BJ (cell line): ENCODE data around the gene TMED5. TPM values are rescaled to one million over a fixed set of nuclear protein-coding genes. Genes with fewer than 3 reads are reported as not detected.
"Not testable (repeated sequence)": the region's sequence is repeated elsewhere in the genome, so short reads cannot be mapped to it uniquely, and the experiment has no call there.

Experiments used
- CTCF ChIA-PET: fragments of 350-600 bp; formaldehyde crosslinking; extraction: SDS; loops from one replicate; lab custom pipeline; 2021; ENCODE audit warnings: antibody characterized with exemption, inconsistent platforms; lab: Yijun Ruan, JAX
- POLR2A ChIA-PET: fragments of 300-600 bp; sonication (Branson Sonifier 250); formaldehyde crosslinking; extraction: SDS; loops from one replicate; lab custom pipeline; 2021; ENCODE audit warnings: antibody characterized with exemption; lab: Charles Lee
- DNase-seq: peaks from one replicate; pipeline ENCODE4 v3.0.0-alpha.2; 2011; ENCODE audit warnings: low read depth
- H3K27me3 ChIP-seq: 2 replicates; pipeline ENCODE4 v1.6.0; 2011; ENCODE audit warnings: low read length; ENCODE audit not compliant: control insufficient read depth, insufficient read depth
- H3K36me3 ChIP-seq: 2 replicates; pipeline ENCODE4 v1.5.1; 2011; ENCODE audit warnings: low read length; ENCODE audit not compliant: control insufficient read depth, insufficient read depth
- H3K4me3 ChIP-seq: 2 replicates; pipeline ENCODE4 v1.5.1; 2011; ENCODE audit warnings: low read depth, mild to moderate bottlenecking, control low read depth, low read length
- polyA plus RNA-seq: library from polyadenylated mRNA; depleted of rRNA; stranded (reverse); fragments of >200 nt; gene quantifications from 2 replicates; pipeline ENCODE4 v1.2.3, GENCODE V29; 2011
- TF ChIP-seq, protein P1 (sequence below): IDR thresholded peaks from 2 replicates; pipeline ENCODE4 v1.5.1; 2011; ENCODE audit warnings: low read depth, mild to moderate bottlenecking, control low read depth, inconsistent platforms, low read length, moderate library complexity; ENCODE audit not compliant: insufficient read depth

Gene TMED5
- polyA plus RNA-seq, 1 experiment, result 25.0 TPM

DNA sequence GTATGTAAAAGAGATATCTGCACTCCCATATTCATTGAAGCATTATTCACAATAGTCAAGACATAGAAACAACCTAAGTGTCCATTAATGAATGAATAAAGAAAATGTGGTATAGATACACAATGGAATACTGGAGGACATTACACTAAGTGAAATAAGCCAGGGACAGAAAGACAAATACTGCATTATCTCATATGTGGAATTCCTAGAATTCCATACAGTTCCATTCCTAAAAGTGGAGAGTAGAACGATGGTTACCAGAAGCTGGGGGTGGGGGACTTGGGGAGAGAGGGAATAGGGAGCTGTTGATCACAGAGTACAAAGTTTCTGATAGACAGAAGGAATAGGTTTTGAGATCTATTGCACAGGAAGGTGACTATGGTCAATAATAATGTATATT is 7.4 kb downstream of the TMED5 start:
- CTCF ChIA-PET, result interaction anchor here (0.8 kb wide), 1 partner anchor 92 kb away, joined by 3 read pairs; no protein-coding TSS in a partner anchor
- Histone ChIP-seq H3K27me3 (no peaks in the 10 kb centered on the region), H3K36me3 (peaks cover 2% of the 10 kb centered on the region; the same call in 1 of the 2 replicates), H3K4me3 (no peak overlapping the region)
- POLR2A ChIA-PET, result interaction anchor here (0.7 kb wide), 1 partner anchor 872 kb away, joined by 4 read pairs; no protein-coding TSS in a partner anchor
- no peak for DNase-seq
- TF ChIP-seq, protein P1, sequence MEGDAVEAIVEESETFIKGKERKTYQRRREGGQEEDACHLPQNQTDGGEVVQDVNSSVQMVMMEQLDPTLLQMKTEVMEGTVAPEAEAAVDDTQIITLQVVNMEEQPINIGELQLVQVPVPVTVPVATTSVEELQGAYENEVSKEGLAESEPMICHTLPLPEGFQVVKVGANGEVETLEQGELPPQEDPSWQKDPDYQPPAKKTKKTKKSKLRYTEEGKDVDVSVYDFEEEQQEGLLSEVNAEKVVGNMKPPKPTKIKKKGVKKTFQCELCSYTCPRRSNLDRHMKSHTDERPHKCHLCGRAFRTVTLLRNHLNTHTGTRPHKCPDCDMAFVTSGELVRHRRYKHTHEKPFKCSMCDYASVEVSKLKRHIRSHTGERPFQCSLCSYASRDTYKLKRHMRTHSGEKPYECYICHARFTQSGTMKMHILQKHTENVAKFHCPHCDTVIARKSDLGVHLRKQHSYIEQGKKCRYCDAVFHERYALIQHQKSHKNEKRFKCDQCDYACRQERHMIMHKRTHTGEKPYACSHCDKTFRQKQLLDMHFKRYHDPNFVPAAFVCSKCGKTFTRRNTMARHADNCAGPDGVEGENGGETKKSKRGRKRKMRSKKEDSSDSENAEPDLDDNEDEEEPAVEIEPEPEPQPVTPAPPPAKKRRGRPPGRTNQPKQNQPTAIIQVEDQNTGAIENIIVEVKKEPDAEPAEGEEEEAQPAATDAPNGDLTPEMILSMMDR, result no peak

DNA sequence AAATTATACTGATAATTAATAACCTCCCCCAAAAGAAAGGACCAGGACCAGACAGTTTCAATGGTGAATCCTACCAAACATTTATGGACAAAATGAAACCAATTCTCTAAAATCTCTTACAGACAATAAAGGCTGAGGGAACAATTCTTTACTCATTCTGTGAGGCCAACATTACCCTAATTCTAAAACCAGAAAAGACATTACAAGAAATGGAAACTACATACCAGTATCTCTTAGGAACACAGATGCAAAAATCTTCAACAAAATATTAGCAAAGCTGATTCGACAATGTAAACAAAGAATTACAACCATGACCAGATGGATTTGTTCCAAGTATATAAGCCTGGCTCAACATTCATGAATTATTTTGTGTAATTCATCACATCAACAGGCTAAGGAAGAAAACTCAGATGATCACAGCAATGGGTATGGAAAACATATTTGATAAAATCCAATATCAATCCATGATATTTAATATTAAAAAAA is 8.6 kb downstream of the TMED5 start:
- peaks cover 2% of the 10 kb centered on the region; the same call in 1 of the 2 replicates for H3K36me3 ChIP-seq
- TF ChIP-seq, protein P1, result no peak
- no peak overlapping the region for H3K4me3 ChIP-seq
- ChIA-PET POLR2A (interaction anchor here (0.6 kb wide), 1 partner anchor 77 kb away, joined by 3 read pairs; no protein-coding TSS in a partner anchor), CTCF (no interaction called here)
- no peaks in the 10 kb centered on the region for H3K27me3 ChIP-seq
- DNase-seq, result no peak

DNA sequence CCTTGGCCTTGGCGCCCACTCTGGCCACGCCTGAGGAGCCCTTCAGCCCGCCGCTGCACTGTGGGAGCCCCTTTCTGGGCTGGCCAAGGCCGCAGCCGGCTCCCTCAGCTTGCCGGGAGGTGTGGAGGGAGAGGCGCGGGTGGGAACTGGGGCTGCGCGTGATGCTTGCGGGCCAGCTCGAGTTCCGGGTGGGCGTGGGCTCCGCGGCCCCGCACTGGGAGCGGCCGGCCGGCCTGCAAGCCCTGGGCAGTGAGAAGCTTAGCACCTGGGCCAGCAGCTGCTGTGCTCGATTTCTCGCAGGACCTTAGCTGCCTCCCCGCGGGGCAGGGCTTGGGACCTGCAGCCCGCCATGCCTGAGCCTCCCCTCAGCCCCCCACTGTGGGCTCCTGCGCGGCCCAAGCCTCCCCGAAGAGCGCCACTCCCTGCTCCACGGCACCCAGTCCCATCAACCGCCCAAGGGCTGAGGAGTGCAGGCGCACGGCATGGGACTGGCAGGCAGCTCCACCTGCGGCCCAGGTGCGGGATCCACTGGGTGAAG is 10.0 kb downstream of the TMED5 start:
- H3K27me3 ChIP-seq, H3K4me3 ChIP-seq, POLR2A ChIA-PET, CTCF ChIA-PET, H3K36me3 ChIP-seq, DNase-seq: not testable (repeated sequence)

DNA sequence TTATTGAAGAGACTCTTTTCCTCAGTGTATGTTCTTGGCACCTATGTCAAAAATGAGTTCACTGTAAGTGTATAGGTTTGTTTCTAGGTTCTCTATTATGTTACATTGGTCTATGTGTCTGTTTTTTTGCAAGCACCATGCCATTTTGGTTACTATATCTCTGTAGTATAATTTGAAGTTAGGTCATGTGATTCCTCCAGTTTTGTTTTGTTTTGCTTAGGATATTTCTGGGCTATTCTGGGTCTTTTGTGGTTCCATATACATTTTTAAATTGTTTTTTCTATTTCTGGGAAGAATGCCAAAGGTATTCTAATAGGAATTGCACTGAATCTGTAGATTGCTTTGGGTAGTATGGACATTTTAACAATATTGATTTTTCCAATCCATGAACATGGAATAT is 13.2 kb downstream of the TMED5 start:
- no peak for DNase-seq
- CTCF ChIA-PET, result no interaction called here
- H3K36me3 ChIP-seq, result no peaks in the 10 kb centered on the region
- no peaks in the 10 kb centered on the region for H3K27me3 ChIP-seq
- TF ChIP-seq, protein P1, result no peak
- POLR2A ChIA-PET, result no interaction called here
- H3K4me3 ChIP-seq, result no peak overlapping the region

DNA sequence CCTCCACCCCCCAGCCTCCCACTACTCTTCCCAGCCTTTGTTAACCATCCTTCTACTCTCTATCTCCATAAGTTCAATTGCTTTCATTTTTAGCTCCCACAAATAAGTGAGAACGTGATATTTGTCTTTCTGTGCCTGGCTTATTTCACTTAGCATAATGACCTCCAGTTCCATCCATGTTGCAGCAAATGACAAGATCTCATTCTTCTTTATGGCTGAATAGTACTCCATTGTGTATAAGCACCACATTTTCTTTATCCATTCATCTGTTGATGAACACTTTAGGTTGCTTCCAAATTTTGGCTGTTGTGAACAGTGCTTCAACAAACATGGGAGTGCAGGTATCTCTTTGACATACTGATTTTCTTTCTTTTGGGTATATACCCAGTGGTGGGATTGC is 14.3 kb downstream of the TMED5 start:
- H3K27me3 ChIP-seq, H3K4me3 ChIP-seq, CTCF ChIA-PET, H3K36me3 ChIP-seq, DNase-seq, POLR2A ChIA-PET: not testable (repeated sequence)

DNA sequence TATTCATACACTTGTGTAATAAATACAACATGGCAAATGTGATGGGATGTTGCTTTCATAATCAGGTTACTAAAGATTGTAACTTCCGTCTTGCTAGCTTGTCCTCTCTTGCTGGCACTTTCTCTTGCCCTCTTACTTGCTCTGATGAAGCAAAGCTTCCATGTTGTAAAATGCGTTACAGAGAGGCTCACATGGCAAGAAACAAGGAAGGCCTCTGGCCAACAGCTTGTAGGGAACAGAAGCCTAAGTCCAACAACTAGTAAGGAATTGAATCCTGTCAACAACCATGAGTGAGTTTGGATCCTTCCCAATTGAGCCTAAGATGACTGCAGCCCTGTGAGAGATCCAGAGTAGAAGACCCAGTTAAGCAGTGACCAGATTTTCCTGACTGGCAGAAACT is 15.4 kb downstream of the TMED5 start:
- no peaks in the 10 kb centered on the region for H3K36me3 ChIP-seq
- H3K27me3 ChIP-seq, result no peaks in the 10 kb centered on the region
- POLR2A ChIA-PET, result no interaction called here
- TF ChIP-seq, protein P1, result no peak
- CTCF ChIA-PET, result interaction anchor here (1.0 kb wide), 1 partner anchor 13 kb away, joined by 3 read pairs; no protein-coding TSS in a partner anchor
- no peak for DNase-seq
- H3K4me3 ChIP-seq, result no peak overlapping the region

DNA sequence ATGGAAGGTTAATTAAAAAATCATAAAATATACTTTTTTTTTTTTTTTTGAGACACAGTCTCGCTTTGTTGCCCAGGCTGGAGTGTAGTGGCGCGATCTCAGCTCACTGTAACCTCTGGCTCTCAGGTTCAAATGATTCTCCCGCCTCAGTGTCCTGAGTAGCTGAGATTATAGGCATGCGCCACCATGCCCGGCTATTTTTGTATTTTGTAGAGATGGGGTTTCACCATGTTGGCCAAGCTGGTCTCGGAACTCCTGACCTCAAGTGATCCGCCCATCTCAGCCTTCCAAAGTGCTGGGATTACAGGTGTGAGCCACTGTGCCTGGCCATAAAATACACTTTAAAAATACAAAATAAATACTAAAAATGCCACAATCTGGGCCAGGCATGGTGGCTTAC is 16.9 kb downstream of the TMED5 start:
- POLR2A ChIA-PET, H3K4me3 ChIP-seq, CTCF ChIA-PET, H3K27me3 ChIP-seq, DNase-seq, H3K36me3 ChIP-seq: not testable (repeated sequence)
